HG03280 (cell line): Measurements from ENCODE around the gene MICU1.
"Not testable (repeated sequence)": the region's sequence is repeated elsewhere in the genome, so short reads cannot be mapped to it uniquely, and the experiment has no call there.

Experiments used
- ATAC-seq: cut with Tn5 transposase; IDR thresholded peaks from one replicate; pipeline ENCODE4 v1.9.1; 2021; ENCODE audit warnings: mild to moderate bottlenecking, moderate library complexity; ENCODE audit not compliant: unreplicated experiment

MICU1 gene

DNA sequence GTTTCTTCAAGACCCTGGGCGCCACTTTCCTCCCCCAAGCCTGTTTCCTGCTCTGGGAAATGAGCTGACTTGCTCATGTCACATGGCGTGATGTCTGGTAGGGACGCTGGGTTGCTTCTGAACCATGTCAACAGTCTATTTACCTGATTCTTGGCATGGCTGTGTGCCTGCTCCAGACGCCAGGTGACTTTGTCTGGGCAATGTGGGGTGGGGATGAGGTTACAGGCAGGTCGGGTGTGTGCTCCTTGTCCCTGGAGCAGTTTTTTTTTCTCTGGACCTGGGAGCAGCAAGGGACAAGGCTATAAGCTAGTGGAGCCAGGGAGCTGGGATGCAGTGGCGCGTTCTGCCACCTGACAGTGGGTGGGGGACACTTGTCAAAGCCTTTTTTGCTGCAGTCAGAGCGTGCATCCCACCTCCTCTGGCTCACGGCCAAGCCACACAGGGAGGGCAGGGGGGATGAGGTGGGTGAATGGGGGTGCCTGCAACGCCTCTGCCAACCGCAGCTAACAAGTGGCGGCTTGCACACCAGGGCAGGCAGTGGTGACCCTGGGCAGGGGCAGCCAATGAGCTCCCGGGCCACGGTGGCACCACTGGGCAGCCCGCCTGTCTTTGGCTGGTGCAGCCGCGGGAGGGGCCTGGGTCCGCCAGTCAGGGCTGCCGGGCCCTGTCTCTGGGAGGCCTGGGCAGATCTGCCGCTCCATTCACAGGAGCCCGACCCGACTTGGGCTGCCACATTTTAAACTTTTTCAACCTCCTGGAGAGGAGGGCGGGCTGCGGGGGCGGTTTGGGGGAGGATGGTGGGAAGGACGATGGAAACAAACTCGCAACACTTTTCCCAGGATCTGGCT lies 294.1 kb downstream of the MICU1 start:
- ATAC-seq, result peak; percentile 45

- no peak for ATAC-seq
These were observed 295.8 kb downstream of the MICU1 start for GRCh38 chr10:72330069-72330426.

- no peak for ATAC-seq
These were observed 296.4 kb downstream of the MICU1 start for GRCh38 chr10:72329290-72330068.

DNA sequence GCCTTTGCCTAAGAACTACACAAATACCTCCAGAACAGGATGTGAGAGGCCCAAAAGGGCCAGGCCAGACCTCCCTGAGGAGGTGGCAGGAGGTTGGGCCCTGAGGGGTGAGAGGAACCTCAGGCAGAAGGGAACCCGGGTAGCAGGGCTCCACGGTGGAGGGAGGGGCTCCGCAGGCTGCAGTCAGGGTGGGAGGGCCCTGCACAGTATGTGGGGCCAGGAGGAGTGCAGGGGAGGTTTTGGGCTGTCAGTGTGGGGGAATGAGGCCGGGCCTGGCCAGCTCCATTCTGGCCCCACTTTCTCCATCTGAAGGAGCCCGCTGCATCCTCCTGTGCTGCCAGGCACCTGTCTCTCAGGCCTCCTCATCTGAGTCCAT lies 297.1 kb downstream of the MICU1 start:
- ATAC-seq, result no peak

DNA sequence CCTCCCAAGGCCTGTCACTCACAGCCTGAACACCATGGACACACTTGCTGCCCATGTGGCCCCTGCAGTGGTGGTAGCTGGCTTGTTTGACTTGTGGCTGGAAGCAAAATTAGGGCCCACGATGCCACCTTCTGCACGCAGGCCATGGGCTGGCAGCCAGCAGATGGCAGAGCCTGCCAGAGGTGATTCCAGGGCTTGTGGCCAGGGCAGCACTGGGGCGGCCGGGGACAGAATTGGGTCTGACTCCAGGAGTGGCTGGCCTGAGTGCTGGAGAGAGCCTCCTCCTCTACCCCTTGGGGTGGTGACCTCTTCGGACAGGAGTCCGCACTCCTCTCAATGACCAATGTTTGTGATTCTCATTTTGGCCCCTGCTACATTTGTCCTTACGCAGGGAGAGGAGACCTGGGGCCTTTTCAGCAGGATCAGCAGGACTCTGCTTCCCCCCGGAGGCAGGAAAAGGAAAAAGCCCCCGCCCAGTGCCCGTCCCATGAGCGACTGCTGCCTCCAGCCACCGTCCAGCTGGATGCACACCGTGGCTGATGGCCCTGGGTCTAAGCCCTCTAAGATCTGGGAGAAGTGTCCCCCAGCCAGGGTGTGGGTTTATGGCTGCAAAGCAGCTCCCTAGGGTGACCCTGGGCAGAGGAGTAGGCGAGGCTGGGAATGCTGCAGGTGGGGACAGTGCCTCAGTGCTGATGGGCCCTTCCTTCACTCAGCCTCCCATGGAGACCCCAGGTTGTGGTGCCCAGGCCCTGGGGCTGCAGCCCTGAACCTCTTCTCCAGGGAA lies 297.6 kb downstream of the MICU1 start:
- ATAC-seq, result no peak

DNA sequence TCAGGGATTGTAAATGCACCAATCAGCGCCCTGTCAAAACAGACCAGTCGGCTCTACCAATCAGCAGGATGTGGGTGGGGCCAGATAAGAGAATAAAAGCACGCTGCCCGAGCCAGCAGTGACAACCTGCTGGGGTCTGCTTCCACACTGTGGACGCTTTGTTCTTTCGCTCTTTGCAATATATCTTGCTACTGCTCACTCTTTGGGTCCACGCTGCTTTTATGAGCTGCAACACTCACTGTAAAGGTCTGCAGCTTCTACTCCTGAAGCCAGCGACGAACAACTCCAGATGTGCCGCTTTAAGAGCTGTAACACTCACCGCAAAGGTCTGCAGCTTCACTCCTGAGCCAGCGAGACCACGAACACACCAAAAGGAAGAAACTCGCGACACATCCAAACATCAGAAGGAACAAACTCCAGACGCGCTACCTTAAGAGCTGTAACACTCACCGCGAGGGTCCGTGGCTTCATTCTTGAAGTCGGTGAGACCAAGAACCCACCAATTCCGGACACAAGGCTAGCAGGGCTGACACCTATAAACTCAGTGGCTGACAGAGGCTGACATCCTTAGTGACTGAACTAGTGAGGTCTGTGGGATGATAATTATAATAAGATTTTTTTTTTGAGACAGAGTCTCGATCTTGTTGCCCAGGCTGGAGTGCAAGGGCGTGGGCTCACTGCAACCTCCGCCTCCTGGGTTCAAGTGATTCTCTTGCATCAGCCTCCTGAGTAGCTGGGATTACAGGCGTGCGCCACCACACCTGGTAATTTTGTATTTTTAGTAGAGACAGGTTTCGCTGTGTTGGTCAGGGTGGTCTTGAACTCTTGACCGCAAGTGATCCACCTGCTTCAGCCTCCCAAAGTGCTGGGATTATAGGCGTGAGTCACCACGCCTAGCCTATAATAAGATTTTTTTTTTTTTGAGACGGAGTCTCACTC lies 298.9 kb downstream of the MICU1 start:
- ATAC-seq, result not testable (repeated sequence)

DNA sequence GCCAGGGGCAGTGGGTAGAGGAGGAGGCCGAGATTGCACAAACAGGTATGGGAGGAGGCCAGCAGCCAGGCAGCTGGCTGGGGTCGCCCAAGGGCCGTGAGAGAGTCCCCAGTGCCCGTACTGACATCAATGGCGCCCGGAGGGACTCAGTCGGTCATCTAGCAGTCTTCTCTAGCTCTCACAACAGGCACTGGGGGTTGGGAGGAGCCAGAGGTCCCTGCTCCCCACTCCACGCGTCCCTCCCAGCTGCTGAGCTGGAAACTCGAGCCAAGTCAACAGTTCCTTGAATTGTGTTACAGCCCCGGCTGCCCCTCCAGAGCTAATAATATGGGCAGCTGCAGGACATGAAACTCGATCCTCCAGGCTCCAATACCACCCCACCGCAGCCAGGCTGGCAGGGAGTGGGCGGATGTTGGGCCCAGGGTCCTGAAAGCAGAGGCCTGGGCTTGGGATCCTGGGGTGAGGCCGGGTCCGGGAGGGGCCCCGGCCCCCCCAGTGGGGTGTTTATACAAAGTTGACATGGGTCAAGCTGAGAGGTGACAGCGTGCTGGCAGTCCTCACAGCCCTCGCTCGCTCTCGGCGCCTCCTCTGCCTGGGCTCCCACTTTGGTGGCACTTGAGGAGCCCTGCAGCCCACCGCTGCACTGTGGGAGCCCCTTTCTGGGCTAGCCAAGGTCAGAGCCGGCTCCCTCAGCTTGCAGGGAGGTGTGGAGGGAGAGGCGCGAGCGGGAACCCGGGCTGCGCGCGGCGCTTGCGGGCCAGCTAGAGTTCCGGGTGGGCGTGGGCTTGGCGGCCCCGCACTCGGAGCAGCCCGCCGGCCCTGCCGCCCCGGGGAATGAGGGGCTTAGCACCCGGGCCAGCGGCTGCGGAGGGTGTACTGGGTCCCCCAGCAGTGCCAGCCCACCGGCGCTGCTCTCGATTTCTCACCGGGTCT lies 300.4 kb downstream of the MICU1 start:
- not testable (repeated sequence) for ATAC-seq

- ATAC-seq, result no peak
These were observed 302.1 kb downstream of the MICU1 start for GRCh38 chr10:72323771-72324191.

DNA sequence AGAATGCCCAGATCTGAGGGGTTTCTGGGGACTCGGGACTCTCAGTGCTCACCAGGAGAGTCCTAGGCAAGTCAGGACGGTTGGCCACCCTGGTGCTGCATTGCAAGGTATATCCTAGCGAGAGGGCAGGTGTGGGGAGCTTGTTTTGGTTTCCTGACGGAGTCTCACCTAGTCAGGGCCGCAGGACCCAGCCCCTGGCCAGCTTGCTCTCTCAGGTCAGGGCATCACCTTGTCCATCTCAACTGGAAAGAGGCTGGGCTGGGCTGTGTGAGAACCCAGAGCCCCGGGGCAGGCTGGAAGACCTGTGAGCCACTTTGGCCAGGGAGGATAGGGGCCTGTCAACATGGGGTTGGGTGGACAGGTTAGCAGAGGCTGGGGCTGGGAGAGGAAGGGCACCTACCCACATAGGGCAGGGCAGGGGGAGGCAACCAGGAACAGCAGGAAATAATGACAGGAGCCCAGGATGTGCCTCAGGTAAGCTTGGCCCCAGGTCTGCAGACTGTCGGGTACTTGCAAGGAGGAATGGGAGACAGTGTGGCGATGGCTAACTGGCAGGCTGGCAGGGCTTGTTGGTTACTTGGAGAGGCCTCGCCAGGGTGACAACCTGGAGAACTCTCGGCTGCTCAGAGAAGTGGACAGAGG lies 302.6 kb downstream of the MICU1 start:
- ATAC-seq, result no peak

- ATAC-seq, result no peak
These were observed 303.4 kb downstream of the MICU1 start for GRCh38 chr10:72322280-72323058.

- no peak for ATAC-seq
These were observed 303.9 kb downstream of the MICU1 start for GRCh38 chr10:72322030-72322279.

- no peak for ATAC-seq
These were observed 304.4 kb downstream of the MICU1 start for GRCh38 chr10:72321248-72322029.

- peak; percentile 59 for ATAC-seq
These were observed 305.1 kb downstream of the MICU1 start for GRCh38 chr10:72320676-72321247.

DNA sequence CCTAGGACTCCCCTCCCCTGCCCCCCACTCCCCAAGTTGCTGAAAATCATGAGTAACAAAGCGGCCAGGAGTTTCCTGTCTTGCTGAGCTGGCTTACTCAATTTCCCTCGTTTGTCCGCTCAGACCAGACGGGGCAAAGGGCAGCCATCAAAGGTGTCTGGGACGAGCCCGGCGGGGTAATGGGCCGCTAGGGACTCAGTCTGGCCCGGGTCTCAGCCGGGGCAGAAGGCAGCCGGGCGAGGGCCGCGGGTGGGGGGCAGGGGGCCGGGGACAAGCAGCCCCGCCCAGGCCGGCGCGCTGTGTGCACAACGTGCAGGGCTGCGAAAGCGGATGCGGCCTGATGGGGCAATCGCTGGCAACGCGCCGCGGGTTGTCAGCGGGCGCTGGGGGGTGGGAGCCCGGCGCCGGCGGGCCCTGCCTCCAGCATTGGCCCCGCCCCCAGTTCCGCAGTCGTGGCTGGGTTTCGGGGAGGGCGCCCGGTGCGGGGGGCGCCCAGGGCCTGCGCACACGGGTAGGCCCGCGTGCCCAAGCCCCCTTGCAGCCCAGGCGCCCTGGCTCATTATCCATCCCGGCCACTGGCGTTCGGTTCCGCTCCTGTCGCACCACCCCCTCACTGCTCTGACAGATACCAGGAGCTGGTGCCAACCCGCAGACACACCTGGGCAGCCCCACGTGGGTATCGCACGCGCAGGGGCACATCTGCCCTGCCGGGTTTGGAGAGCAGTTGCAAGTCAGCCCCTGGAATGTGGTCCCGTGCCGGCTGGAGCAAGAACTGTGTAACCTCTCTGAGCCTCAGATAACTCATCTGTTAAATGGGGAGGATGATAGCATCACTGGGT lies 306.2 kb downstream of the MICU1 start:
- ATAC-seq, result peak; percentile 68

DNA sequence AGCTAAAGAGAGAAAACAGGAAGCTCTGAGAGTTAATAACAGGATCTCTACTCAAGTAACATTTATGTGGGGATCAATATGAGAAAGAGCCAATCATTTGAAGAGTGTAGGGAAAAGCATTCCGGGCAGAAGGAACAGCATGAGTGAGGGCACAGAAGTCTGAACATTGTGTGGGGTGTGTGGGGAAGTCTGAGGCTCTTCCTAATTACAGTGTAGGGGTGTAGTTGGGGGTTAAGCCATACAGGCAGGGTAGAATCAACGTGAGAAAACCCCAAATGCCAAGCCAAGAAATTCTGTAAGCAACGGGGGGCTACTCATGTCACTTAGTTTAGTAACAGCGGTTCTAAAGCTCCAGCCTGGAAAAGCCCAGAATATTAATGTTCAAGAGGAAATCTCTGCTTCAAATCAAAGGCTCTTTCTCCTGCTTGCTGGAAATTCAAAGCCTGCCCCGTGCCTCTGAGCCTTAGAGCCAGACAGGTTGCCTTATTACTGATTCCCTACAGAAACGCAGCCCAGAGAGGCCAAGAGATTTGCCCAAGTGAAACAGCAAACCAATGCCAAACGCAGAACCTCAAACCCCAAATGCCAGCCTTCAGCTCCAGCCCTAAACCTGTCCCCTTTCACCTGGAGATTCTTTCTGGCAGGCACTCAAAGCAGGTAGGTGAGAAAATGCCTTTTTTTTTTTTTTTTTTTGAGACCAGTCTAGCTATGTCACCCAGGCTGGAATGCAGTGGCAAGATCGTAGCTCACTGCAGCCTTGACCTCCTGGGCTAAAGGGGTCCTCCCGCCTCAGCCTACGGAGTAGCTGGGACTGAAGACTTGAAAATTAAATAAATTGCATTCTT lies 307.2 kb downstream of the MICU1 start:
- ATAC-seq, result no peak
